ENCODE measurements around the gene ARMCX4. TPM values are rescaled to one million over a fixed set of nuclear protein-coding genes. Genes with fewer than 3 reads are reported as not detected.

The ARMCX4 gene
- total RNA-seq, 1 experiment from 2014 or later = 14.5 TPM

DNA sequence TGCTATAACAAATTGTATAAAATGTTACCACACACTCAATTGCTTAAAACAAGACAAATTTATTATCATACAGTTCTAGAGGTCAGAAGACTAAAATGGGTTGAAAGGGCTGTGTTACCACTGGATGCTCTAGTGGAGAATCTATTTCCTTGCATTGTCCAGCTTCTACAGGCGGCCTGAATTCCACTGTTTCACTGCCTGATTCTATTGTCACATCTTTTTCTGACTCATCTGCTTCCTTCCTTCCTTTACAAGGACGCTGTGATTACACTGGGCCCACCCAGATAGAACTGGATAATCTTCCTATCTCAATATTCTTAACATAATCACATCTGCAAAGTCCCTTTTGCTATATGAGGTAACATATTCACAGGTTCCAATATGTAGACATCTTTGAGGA lies 45.7 kb downstream of the ARMCX4 start:
- DNase-seq (ENCODE audit: low spot score) = no peak
- TF ChIP-seq ZNF263 (CRISPR knock-in tag; IDR thresholded peaks at IDR 0.05; ENCODE audit: low read depth) (no peak), NR1H2 (CRISPR knock-in tag; IDR thresholded peaks at IDR 0.05) (no peak), ESRRA (CRISPR knock-in tag; IDR thresholded peaks at IDR 0.05; ENCODE audit: borderline replicate concordance) (no peak), IRF2 (CRISPR knock-in tag; IDR thresholded peaks at IDR 0.05; ENCODE audit: borderline replicate concordance, low read depth) (no peak), NR2C2 (CRISPR knock-in tag; IDR thresholded peaks at IDR 0.05) (no peak), TEAD1 (CRISPR knock-in tag; IDR thresholded peaks at IDR 0.05) (no peak), TEAD4 (CRISPR knock-in tag; IDR thresholded peaks at IDR 0.05) (no peak), TP53 (CRISPR knock-in tag; IDR thresholded peaks at IDR 0.05) (no peak)
- TF ChIP-seq, protein P1, sequence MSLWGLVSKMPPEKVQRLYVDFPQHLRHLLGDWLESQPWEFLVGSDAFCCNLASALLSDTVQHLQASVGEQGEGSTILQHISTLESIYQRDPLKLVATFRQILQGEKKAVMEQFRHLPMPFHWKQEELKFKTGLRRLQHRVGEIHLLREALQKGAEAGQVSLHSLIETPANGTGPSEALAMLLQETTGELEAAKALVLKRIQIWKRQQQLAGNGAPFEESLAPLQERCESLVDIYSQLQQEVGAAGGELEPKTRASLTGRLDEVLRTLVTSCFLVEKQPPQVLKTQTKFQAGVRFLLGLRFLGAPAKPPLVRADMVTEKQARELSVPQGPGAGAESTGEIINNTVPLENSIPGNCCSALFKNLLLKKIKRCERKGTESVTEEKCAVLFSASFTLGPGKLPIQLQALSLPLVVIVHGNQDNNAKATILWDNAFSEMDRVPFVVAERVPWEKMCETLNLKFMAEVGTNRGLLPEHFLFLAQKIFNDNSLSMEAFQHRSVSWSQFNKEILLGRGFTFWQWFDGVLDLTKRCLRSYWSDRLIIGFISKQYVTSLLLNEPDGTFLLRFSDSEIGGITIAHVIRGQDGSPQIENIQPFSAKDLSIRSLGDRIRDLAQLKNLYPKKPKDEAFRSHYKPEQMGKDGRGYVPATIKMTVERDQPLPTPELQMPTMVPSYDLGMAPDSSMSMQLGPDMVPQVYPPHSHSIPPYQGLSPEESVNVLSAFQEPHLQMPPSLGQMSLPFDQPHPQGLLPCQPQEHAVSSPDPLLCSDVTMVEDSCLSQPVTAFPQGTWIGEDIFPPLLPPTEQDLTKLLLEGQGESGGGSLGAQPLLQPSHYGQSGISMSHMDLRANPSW (CRISPR knock-in tag; conservative IDR thresholded peaks at IDR 0.05; ENCODE audit: low read depth) = no peak
- TF ChIP-seq, protein P2, sequence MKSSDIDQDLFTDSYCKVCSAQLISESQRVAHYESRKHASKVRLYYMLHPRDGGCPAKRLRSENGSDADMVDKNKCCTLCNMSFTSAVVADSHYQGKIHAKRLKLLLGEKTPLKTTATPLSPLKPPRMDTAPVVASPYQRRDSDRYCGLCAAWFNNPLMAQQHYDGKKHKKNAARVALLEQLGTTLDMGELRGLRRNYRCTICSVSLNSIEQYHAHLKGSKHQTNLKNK (CRISPR knock-in tag; IDR thresholded peaks at IDR 0.05) = no peak
- TF ChIP-seq, protein P3, sequence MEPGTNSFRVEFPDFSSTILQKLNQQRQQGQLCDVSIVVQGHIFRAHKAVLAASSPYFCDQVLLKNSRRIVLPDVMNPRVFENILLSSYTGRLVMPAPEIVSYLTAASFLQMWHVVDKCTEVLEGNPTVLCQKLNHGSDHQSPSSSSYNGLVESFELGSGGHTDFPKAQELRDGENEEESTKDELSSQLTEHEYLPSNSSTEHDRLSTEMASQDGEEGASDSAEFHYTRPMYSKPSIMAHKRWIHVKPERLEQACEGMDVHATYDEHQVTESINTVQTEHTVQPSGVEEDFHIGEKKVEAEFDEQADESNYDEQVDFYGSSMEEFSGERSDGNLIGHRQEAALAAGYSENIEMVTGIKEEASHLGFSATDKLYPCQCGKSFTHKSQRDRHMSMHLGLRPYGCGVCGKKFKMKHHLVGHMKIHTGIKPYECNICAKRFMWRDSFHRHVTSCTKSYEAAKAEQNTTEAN (CRISPR knock-in tag; IDR thresholded peaks at IDR 0.05) = no peak
- TF ChIP-seq, protein P4, sequence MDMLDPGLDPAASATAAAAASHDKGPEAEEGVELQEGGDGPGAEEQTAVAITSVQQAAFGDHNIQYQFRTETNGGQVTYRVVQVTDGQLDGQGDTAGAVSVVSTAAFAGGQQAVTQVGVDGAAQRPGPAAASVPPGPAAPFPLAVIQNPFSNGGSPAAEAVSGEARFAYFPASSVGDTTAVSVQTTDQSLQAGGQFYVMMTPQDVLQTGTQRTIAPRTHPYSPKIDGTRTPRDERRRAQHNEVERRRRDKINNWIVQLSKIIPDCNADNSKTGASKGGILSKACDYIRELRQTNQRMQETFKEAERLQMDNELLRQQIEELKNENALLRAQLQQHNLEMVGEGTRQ (CRISPR knock-in tag; IDR thresholded peaks at IDR 0.05) = no peak
- H3K9me3 Mint-ChIP-seq = peaks cover 24% of the 10 kb centered on the region

More for the DNA sequence above, 45.7 kb downstream of the ARMCX4 start:
- Mint-ChIP-seq H3K36me3 (peaks cover 14% of the 10 kb centered on the region), H3K27ac (no peak overlapping the region), H3K27me3 (ENCODE audit: low read depth) (peaks cover 13% of the 10 kb centered on the region), H3K4me3 (no peak overlapping the region), H3K4me1 (no peaks in the 10 kb centered on the region)
- ChIA-PET CTCF (no interaction called here), POLR2A (no interaction called here)
- no peak for ATAC-seq

Other genes with a start within 250 kb of the ARMCX4 start
- 0.11 to 0.17 TPM in 2 of 3 replicates, not detected in the other for gene TAF7L, start 194.1 kb upstream of the ARMCX4 start, total RNA-seq (2021)
- gene TIMM8A, start 136.7 kb upstream of the ARMCX4 start, total RNA-seq (2021) = 25.6 to 31.8 TPM (median 28.9 TPM) in 3 replicates
- gene BTK, start 99.3 kb upstream of the ARMCX4 start, total RNA-seq (2021) = 0.66 to 1.1 TPM (median 0.74 TPM) in 3 replicates
- 320 to 429 TPM (median 409 TPM) in 3 replicates for gene RPL36A, start 94.4 kb upstream of the ARMCX4 start, total RNA-seq (2021)
- 39.4 to 44.9 TPM (median 44.7 TPM) in 3 replicates for gene GLA, start 77.5 kb upstream of the ARMCX4 start, total RNA-seq (2021)
- 61.2 to 70.9 TPM (median 65.8 TPM) in 3 replicates for gene HNRNPH2, start 77.2 kb upstream of the ARMCX4 start, total RNA-seq (2021)
- 23.6 to 27.4 TPM (median 23.7 TPM) in 3 replicates for gene ARMCX1, start 65.1 kb downstream of the ARMCX4 start, total RNA-seq (2021)
- gene ARMCX6, start 132.5 kb downstream of the ARMCX4 start, total RNA-seq (2021) = 27.0 to 30.3 TPM (median 28.4 TPM) in 3 replicates
- gene ARMCX3, start 137.7 kb downstream of the ARMCX4 start, total RNA-seq (2021) = 17.0 to 21.2 TPM (median 18.3 TPM) in 3 replicates
- 108 to 127 TPM (median 121 TPM) in 3 replicates for gene ARMCX2, start 174.4 kb downstream of the ARMCX4 start, total RNA-seq (2021)

Measured in WTC11 (cell line).